Gastroesophageal sphincter (tissue), 3 donors: ENCODE measurements around the gene ABL1.

Experiments used
- CTCF ChIP-seq, 4 experiments: fragments of 200-600 bp in 2 of 4; fragments of 450-650 bp in 2 of 4; sonication (generic) in 1 of 4; IDR thresholded peaks; one replicate each; pipeline ENCODE4 v1.5.1; 2017 to 2019; ENCODE audit warnings: antibody characterized with exemption in 4 of 4, mild to moderate bottlenecking in 2 of 4, moderate library complexity in 2 of 4
- EP300 ChIP-seq: sonication (generic); formaldehyde crosslinking; IDR thresholded peaks from one replicate; pipeline ENCODE4 v1.6.1; 2017; ENCODE audit warnings: antibody characterized with exemption, mild to moderate bottlenecking
- POLR2A ChIP-seq, 2 donors: fragments of 450-650 bp; IDR thresholded peaks; one replicate each; pipeline ENCODE4 v1.6.1; 2017; ENCODE audit warnings: antibody characterized with exemption in 2 of 2, mild to moderate bottlenecking in 2 of 2, moderate library complexity in 1 of 2
- POLR2AphosphoS5 ChIP-seq: sonication (generic); formaldehyde crosslinking; IDR thresholded peaks from one replicate; pipeline ENCODE4 v1.6.1; 2017; ENCODE audit warnings: antibody characterized with exemption

GRCh38 chr9:130871395-130872062, 36.5 kb downstream of the ABL1 start:
- TF ChIP-seq CTCF (IDR thresholded peaks at IDR 0.05) = no peak
- no peak for TF ChIP-seq POLR2AphosphoS5
- TF ChIP-seq POLR2A (IDR thresholded peaks at IDR 0.05) = no peak
- no peak for TF ChIP-seq EP300
